Measurements from ENCODE around the gene FDXR.

The FDXR gene

DNA sequence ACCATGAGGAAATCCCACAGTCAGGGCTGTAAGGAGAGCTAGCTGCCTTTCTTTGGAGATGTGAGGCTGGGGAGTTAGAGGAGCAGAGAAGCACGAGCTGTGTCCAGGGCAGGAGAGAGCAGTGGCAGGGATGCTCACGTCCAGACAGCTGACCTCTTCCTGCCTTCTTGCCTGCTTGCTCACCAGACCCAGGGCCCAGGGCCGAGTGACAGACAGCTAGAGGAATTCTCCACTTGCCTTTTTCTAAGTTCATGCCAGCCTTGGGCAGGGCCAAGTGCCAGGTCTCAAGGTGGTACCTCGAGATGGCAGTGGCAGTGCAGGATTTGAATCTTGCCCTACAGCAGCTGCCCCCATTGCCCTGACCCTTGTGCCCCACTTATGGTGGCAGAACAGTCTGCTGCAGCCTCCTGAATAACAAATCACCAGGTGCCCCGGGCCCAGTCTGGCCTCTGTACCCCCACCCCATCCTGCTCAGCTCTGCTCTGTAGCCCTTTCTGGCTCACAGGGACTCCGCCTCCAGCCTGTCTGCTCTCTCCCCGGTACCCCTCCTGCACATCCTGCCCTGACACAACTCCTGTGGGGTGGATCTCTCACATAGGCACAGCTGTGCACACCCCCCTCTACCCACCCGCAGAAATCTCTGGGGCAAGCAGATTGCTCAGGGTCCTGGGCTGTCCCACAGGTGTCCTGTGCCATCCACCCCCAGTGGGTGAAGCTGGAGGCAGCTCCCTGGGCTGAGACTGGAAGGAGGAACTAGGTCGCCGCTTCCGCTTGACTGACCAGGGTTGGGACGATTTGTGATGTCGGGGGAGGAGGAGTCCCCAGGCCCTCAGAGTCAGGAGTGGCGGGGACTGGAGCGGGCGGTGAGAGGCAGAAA is 39.1 kb downstream of the FDXR start:
- peak; percentile 66 for DNase-seq (ENCODE audit: low spot score)

GRCh38 chr17:74832421-74832820 is 40.4 kb downstream of the FDXR start:
- no peak for DNase-seq (ENCODE audit: low spot score)

DNA sequence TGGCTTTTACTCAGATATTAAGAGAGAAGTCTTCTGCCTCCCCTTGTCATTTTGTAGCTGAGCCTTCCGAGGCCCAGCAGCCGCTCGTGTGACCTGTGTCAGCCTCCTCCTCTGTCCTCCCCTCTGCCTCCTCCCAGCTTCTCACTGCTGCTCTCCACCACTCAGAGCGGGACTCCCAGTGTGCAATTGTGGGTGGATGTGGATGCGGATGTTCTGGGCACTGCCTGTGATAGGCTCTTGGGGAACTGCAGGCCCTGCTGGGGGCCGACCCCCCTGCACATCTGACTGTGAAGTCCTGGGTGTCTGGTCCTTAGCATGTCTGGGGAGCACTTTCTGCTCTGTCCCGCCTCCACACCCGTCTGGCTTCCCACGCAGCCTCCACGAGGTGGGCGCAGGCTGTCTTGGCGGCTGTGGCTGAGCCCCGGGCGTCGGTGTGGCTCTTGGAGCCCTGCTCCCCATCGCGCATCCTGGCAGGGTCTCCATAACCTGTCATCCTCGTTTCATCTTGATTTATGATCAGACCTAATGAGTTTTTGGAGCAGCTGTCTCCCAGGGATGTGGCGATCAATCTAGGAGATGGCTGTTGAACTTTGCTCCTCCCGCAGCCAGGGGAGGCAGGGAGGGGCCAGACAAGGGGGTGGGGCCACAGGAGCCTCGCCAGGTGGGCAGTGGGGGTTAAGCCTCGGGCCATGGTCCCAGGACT is 41.2 kb downstream of the FDXR start:
- DNase-seq (ENCODE audit: low spot score), result no peak

- DNase-seq (ENCODE audit: low spot score), result no peak
These were observed 41.9 kb downstream of the FDXR start for GRCh38 chr17:74830861-74831260.

- no peak for DNase-seq (ENCODE audit: low spot score)
These were observed 45.0 kb downstream of the FDXR start for GRCh38 chr17:74827800-74828199.

GRCh38 chr17:74825952-74826719 is 46.7 kb downstream of the FDXR start:
- no peak for DNase-seq (ENCODE audit: low spot score)

GRCh38 chr17:74824961-74825627 is 47.7 kb downstream of the FDXR start:
- DNase-seq (ENCODE audit: low spot score), result no peak

- no peak for DNase-seq (ENCODE audit: low spot score)
These were observed 49.8 kb downstream of the FDXR start for GRCh38 chr17:74822939-74823367.

DNA sequence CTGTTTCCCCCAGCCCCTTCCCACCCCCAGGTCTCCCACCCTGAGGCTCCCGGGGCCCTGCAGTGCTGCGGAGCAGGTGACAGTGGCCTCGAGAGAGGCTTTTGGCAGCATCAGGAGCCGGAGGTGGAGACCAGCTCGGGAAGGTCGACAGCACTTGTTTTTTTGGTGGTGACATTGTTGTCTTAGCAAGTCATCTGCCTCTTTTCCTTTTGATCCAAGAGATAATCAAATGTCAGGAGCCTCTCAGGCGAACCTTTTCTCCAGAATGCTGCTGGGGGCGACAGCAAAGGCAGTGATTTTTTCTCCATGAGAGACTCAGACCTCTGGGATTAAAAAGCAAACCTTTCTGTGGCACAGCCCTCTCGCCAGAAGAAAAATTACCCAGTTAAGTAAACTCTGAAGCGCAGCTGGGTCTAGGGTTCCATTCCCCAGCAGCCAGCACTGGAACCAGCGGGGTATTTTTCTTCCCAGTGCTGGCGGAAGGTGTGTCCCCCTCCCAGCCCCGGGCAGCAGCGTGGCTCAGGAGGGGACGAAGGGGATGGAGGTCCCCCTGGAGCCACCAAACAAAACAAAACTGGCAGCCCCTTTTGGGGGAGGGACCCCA is 50.4 kb downstream of the FDXR start:
- no peak for DNase-seq (ENCODE audit: low spot score)

DNA sequence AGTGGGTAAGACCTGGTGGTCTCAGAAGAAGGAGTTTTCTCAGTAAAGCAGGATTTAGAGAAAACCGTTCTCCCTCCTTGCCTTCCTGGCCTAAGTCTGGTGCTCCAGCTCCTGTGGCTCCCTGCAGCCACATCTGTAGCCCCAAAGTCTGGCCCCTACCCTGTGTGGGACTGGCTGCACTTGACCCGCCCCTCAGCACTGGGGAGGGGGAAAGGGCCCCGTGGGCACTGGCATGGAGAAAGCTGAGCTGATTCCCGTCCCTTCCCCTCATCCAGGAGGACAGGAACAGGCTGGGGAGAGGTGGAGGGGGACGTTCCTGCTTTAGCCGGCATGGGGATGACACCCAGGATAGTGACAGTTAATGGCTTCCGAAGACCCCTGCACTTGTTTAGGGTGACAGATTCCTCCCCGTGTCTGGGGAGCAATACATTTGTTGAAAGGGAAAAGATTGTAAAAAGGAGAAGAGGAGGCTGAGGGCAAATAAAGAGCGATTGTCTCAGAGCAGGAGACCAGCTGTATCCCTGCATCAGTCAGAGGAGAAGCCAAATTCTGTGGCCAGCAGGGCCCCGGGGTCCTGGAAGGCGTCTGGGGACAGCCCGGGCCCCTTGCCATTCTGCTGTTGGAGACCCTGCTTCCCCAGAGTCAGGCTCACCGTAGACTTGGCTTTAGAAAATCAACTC is 51.0 kb downstream of the FDXR start:
- DNase-seq (ENCODE audit: low spot score), result no peak

DNA sequence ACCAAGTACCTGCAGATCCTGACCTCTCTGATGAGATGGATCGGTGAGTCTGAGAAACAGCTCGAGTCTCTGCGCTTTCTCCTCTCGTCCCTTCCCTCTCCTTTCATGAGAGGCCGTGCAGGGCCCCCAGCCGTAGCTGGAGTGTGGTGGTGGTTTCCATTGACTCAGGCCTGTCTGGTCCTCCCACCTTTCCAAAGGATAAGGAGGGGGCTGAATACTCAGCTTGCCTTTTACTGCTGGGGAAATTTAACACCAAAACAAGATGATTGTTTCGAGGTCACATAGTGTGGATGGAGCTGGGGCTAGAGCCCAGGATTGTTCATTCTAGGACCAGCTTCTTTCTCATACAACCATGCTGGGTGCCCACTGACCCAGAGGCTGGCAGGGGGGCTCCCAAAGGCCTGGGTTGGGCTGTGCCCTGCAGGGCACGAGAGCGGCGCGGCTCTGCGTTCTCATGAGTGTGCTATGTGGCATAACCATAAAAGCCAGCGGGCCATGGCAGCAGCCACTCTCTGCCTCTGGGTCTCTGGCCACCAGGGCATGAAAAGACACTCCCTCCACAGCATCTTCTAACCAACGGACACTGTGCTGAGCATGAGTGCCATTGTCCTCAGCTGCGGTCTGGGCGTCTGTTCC is 52.9 kb downstream of the FDXR start:
- DNase-seq (ENCODE audit: low spot score), result no peak

DNA sequence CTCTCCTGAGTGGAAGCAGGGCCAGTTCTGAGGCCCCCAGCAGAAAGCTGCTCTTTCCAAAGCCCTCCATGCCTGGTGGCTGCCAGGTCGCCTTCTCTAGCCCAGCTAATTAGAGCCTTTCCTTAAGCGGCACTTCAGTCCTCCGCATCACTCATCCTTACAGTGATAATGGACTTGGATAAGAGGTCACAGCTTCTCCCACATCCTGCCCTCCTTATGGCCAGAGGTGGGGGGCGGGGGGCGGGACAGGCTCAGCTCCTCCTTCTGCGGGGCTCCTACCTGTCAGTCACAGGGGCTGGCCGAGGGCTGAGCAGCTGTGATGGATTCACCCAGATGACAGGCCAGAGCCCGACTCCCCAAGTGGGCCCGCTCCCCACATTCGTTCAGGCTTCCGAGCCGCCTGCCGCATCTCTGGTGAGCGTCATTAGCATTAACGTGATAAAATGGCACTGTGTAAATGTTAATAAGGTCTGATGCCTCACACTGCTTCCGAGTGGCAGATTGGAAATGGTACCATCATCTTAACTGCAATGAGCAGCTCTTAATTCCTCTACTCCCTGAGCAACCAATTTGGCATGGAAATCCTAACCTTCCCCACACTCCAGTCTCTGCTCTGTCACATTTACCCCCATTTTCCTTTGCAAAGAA is 54.4 kb downstream of the FDXR start:
- no peak for DNase-seq (ENCODE audit: low spot score)

DNA sequence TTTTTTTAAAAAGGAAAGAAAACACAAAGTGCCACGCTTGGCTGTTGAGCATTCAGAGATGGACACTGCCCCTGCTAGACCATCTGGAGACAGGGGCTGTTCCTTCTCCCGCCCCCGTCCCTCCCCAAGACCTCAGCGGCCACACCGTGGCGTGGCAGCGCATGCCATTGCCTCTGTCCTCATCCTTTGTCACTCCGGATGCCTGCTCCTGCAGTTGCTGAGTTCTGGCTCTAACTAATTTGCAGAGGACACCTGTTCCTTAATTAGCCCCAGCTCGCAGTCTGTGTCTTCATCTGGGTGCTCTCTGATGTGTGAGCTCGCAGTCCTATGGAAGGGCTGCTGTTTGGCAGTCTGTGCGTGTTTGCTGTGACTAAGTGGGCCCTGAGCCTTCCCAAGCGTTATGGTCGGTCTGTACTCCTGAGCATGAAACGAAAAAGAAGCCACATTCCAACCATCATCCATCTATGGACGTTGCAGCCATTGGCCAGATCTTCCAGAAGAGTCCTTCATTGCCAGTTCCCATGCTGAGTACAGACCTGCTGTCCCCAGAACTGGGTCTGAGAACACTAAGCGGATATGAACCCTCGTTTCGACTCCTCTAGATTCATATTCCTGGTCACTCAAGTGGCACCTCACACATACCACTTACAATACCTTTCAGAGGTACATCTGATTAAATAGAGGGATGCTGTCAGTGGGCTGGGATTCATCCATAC is 55.7 kb downstream of the FDXR start:
- no peak for DNase-seq (ENCODE audit: low spot score)

GRCh38 chr17:74815550-74816370 is 57.0 kb downstream of the FDXR start:
- DNase-seq (ENCODE audit: low spot score), result no peak

DNA sequence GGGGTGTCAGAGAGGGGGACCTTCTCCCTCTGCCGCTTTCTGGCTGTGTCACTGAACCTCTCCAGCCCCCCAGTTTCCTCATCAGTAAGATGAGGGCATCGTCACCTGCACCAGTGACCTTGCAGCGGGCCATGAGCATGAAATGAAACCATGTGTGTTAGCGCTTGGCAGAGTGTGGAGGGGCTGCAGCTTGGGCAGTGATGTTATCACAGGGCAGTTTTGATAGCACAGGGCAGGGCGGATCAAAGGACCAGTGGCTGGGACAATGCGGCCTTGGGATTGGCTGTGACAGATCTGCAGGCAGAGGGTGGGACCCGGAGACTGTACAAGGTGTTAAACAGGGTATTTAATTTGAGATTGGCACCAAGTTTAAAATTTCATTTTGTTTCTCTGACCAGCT is 57.7 kb downstream of the FDXR start:
- no peak for DNase-seq (ENCODE audit: low spot score)

DNA sequence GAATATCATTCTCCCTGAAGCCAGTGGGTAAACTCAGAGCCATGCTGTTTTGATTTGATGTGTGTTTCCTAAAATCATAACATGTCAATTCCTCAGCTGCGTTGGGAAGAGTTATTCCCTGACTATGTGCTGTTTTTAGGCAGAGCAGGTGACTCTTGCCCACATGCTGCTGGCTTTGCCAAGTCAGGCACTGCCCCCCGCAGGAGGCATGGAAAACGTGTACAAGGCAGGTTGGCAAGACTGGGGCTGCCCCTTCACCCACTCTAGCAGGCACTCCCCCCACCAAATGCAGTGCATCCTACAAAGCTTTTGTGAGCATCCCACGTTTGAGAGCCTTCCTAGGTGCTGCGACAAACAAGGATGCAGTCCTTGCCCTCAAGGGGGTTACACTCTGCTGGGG is 58.3 kb downstream of the FDXR start:
- DNase-seq (ENCODE audit: low spot score), result no peak

Measured in AG08395 (cell line).